Fibroblast of lung (primary cell): Measurements from ENCODE around the gene CYTL1. TPM values are rescaled to one million over a fixed set of nuclear protein-coding genes. Genes with fewer than 3 reads are reported as not detected.
A peak's percentile ranks its signal among the peaks of the same experiment; 100 is the strongest.
"Not testable (repeated sequence)": the region's sequence is repeated elsewhere in the genome, so short reads cannot be mapped to it uniquely, and the experiment has no call there.

ENCODE experiments used
- DNase-seq, 2 donors: peaks; one replicate each; pipeline versions ENCODE4 v3.0.0 to v3.0.0-alpha.2; 2010; ENCODE audit warnings: low read depth in 2 of 2
- H2AFZ ChIP-seq: 2 replicates; pipeline ENCODE4 v1.5.1; 2012; ENCODE audit warnings: low read length, control low read depth, inconsistent platforms
- H3K27ac ChIP-seq: 2 replicates; pipeline ENCODE4 v1.5.1; 2011; ENCODE audit warnings: low read length, control low read depth; ENCODE audit not compliant: insufficient read depth
- H3K27me3 ChIP-seq: 2 replicates; pipeline ENCODE4 v1.5.1; 2011; ENCODE audit warnings: mild to moderate bottlenecking, low read length; ENCODE audit not compliant: control insufficient read depth, insufficient read depth
- H3K36me3 ChIP-seq: 2 replicates; pipeline ENCODE4 v1.5.1; 2011; ENCODE audit warnings: low read length; ENCODE audit not compliant: control insufficient read depth, insufficient read depth
- H3K4me1 ChIP-seq: 2 replicates; pipeline ENCODE4 v1.5.1; 2011; ENCODE audit warnings: low read length; ENCODE audit not compliant: control insufficient read depth, insufficient read depth; ENCODE audit errors: extremely low read depth
- H3K4me2 ChIP-seq: 2 replicates; pipeline ENCODE4 v1.5.1; 2011; ENCODE audit warnings: low read length, control low read depth; ENCODE audit not compliant: insufficient read depth; ENCODE audit errors: extremely low read depth
- H3K4me3 ChIP-seq, 4 experiments: fragments of 200-600 bp in 1 of 4; sonication (generic) in 1 of 4; replicated peaks in 1 of 4; 2 replicates each; pipeline ENCODE4 v1.5.1; 2011 to 2016; ENCODE audit warnings: low read length in 4 of 4, low read depth in 3 of 4, mild to moderate bottlenecking in 3 of 4, control low read depth in 2 of 4, inconsistent platforms in 1 of 4, mixed read lengths in 1 of 4; ENCODE audit not compliant: insufficient read depth in 1 of 4; ENCODE audit errors: control extremely low read depth in 1 of 4
- H3K79me2 ChIP-seq: 2 replicates; pipeline ENCODE4 v1.5.1; 2012; ENCODE audit warnings: mild to moderate bottlenecking, low read length, inconsistent platforms; ENCODE audit not compliant: control insufficient read depth, insufficient read depth
- H3K9ac ChIP-seq: 2 replicates; pipeline ENCODE4 v1.5.1; 2011; ENCODE audit warnings: mild to moderate bottlenecking, low read length, control low read depth; ENCODE audit not compliant: insufficient read depth
- H3K9me3 ChIP-seq: 2 replicates; pipeline ENCODE4 v1.5.1; 2012; ENCODE audit warnings: low read depth, low read length; ENCODE audit not compliant: control insufficient read depth, insufficient read depth
- H4K20me1 ChIP-seq: 2 replicates; pipeline ENCODE4 v1.5.1; 2011; ENCODE audit warnings: low read length; ENCODE audit not compliant: control insufficient read depth, insufficient read depth; ENCODE audit errors: extremely low read depth
- CTCF ChIP-seq, 2 donors: IDR thresholded peaks in 1 of 2; conservative IDR thresholded peaks in 1 of 2; 1 replicate in 1 of 2; 2 replicates in 1 of 2; pipeline ENCODE4 v1.5.1; 2011 to 2012; ENCODE audit warnings: low read length in 2 of 2, control low read depth in 1 of 2, inconsistent platforms in 1 of 2, low read depth in 1 of 2, mild to moderate bottlenecking in 1 of 2
- EZH2 ChIP-seq: IDR thresholded peaks from 2 replicates; pipeline ENCODE4 v1.5.1; 2012; ENCODE audit warnings: low read length, control low read depth, mild to moderate bottlenecking; ENCODE audit errors: missing control alignments
- polyA plus RNA-seq, 2 donors: library from polyadenylated mRNA; depleted of rRNA in 1 of 2; stranded (reverse) in 1 of 2; unstranded in 1 of 2; fragments of >200 nt; gene quantifications; 2 replicates each; pipeline ENCODE4 v1.2.1, GENCODE V29; 2011 to 2012; ENCODE audit warnings: missing spikeins in 1 of 2
- total RNA-seq: library from RNA; depleted of rRNA; stranded (reverse); fragments of >200 nt; gene quantifications from 2 replicates; pipeline ENCODE4 v1.2.1, GENCODE V29; 2014

The CYTL1 gene
- total and polyA plus RNA-seq, 2 donors (not counting 1 experiment from before 2014, with no cell fraction given) = 0.17 to 6.9 TPM

DNA sequence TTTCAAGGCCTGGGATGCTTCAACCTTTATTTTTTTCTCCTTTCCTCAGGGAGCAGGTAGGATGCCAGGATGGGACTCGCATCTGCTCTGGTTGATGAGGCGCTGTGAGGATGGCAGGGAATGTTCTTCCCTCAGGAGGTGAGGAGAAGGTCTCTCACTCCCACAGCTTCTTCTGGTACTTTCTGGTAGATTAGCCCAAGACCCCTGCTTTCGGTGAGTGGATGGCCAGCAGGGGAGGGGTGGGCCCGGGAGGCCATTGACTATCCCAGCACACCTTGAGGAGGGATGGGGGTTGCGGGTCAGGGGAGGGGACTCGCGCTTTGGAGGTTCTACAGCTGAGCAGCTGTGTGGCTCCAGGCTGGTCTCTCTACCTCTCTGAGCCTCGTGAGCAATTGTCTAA is 14.8 kb downstream of the CYTL1 start:
- no peak for DNase-seq
- no peaks in the 10 kb centered on the region for H3K27me3 ChIP-seq
- no peaks in the 10 kb centered on the region for H3K9me3 ChIP-seq
- no peaks in the 10 kb centered on the region for H4K20me1 ChIP-seq
- no peaks in the 10 kb centered on the region for H3K4me1 ChIP-seq
- no peak overlapping the region for H3K4me3 ChIP-seq
- no peaks in the 10 kb centered on the region for H3K36me3 ChIP-seq
- no peaks in the 10 kb centered on the region for H3K79me2 ChIP-seq
- TF ChIP-seq CTCF (conservative IDR thresholded peaks at IDR 0.05 in 1 of 2, IDR thresholded peaks at IDR 0.05 in 1 of 2; ENCODE audit: low read depth in 1 of 2, low read length in 2 of 2) (no peak), EZH2 (no peak)
- H3K27ac ChIP-seq = no peak overlapping the region
- no peak overlapping the region for H2AFZ ChIP-seq
- H3K4me2 ChIP-seq = no peak overlapping the region
- no peak overlapping the region for H3K9ac ChIP-seq

- no peaks in the 10 kb centered on the region for H3K27me3 ChIP-seq
- no peaks in the 10 kb centered on the region for H3K79me2 ChIP-seq
- H3K4me3 ChIP-seq = no peak overlapping the region
Observed at GRCh38 chr4:5003918-5004317, 15.3 kb downstream of the CYTL1 start.

DNA sequence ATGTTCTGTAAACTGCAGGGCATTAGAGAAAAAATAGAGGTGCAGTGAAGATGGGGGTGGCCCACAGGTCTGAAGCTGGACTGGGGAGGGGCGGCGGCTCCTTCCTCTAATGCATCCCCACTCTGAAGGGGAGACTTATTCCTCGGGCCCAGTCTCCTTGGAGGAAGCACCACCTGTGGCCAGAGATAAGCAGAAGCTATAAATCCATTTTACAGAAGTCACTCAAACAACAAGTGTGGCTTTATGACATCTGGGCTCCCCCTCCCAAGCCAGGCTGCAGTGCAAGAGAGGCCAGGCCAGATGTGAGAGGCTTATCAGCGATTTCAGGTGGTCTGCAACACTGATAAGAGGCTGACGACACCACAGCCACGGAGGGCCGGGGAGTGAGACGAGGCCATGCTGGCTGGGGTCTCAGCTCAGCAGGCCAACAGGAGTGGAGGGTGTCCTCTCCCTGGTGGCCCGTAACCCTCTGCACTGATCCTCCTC is 15.8 kb downstream of the CYTL1 start:
- DNase-seq = no peak
- TF ChIP-seq EZH2 (no peak), CTCF (conservative IDR thresholded peaks at IDR 0.05 in 1 of 2, IDR thresholded peaks at IDR 0.05 in 1 of 2; ENCODE audit: low read depth in 1 of 2, low read length in 2 of 2) (no peak)
- no peaks in the 10 kb centered on the region for H3K27me3 ChIP-seq
- H3K27ac ChIP-seq = no peak overlapping the region
- H3K79me2 ChIP-seq = no peaks in the 10 kb centered on the region
- H2AFZ ChIP-seq = no peak overlapping the region
- H3K36me3 ChIP-seq = no peaks in the 10 kb centered on the region
- H4K20me1 ChIP-seq = no peaks in the 10 kb centered on the region
- no peak overlapping the region for H3K4me2 ChIP-seq
- H3K4me3 ChIP-seq = no peak overlapping the region
- no peak overlapping the region for H3K9ac ChIP-seq
- no peaks in the 10 kb centered on the region for H3K9me3 ChIP-seq
- no peaks in the 10 kb centered on the region for H3K4me1 ChIP-seq

More at GRCh38 chr4:5003918-5004317, 15.3 kb downstream of the CYTL1 start:
- Histone ChIP-seq H2AFZ (no peak overlapping the region), H3K4me2 (no peak overlapping the region), H4K20me1 (no peaks in the 10 kb centered on the region), H3K9ac (no peak overlapping the region), H3K4me1 (no peaks in the 10 kb centered on the region), H3K36me3 (no peaks in the 10 kb centered on the region), H3K27ac (no peak overlapping the region), H3K9me3 (no peaks in the 10 kb centered on the region)
- TF ChIP-seq EZH2 (no peak), CTCF (conservative IDR thresholded peaks at IDR 0.05 in 1 of 2, IDR thresholded peaks at IDR 0.05 in 1 of 2; ENCODE audit: low read depth in 1 of 2, low read length in 2 of 2) (no peak)
- no peak for DNase-seq

GRCh38 chr4:5001641-5002040 is 17.6 kb downstream of the CYTL1 start:
- not testable (repeated sequence) for H3K36me3 ChIP-seq, H2AFZ ChIP-seq, H3K27ac ChIP-seq, H3K27me3 ChIP-seq, H3K4me2 ChIP-seq, H3K79me2 ChIP-seq, H3K9me3 ChIP-seq, H3K9ac ChIP-seq, H3K4me1 ChIP-seq, H3K4me3 ChIP-seq, H4K20me1 ChIP-seq, DNase-seq

DNA sequence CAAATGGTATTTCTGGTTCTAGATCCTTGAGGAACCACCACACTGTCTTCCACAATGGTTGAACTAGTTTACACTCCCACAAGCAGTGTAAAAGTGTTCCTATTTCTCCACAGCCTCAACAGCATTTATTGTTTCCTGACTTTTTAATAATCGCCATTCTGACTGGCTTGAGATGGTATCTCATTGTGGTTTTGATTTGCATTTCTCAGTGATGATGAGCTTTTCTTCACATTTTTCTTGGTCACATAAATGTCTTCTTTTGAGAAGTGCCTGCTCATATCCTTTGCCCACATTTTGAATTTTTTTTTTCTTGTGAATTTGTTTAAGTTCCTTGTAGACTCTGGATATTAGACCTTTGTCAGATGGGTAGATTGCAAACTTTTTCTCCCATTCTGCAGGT is 22.3 kb downstream of the CYTL1 start:
- not testable (repeated sequence) for H3K27me3 ChIP-seq, H3K79me2 ChIP-seq, H3K36me3 ChIP-seq, H4K20me1 ChIP-seq, H3K9ac ChIP-seq, H2AFZ ChIP-seq, H3K4me1 ChIP-seq, H3K27ac ChIP-seq, H3K9me3 ChIP-seq, H3K4me2 ChIP-seq, H3K4me3 ChIP-seq
- peak in 1 of 2 donors; percentile 36 for DNase-seq
